Measurements from ENCODE around the gene TRIP10. TPM values are rescaled to one million over a fixed set of nuclear protein-coding genes. Genes with fewer than 3 reads are reported as not detected.
"Not testable (repeated sequence)": the region's sequence is repeated elsewhere in the genome, so short reads cannot be mapped to it uniquely, and the experiment has no call there.

Gene TRIP10
- polyA plus RNA-seq, 4 donors, result 42.1 to 141 (median 84.1) TPM

DNA sequence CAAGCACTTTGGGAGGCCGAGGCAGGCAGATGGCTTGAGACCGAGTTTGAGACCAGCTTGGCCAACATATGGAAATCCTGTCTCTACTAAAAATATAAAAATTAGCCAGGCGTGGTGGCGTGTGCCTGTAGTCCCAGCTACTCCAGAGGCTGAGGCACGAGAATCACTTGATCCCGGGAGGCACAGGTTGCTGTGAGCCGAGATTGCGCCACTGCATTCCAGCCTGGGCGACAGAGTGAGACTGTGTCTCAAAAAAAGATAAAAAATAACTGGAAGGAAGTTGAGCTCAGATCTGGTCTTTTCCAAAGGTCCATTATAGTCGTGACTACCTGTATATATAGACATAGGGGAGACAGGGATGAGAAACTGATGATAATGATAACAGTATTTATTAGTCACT, 9.1 kb downstream of the TRIP10 start:
- not testable (repeated sequence) for H3K4me3 ChIP-seq (ENCODE audit: low read depth in 1 of 3, low read length in 3 of 3); FAIRE-seq; H3K27me3 ChIP-seq (ENCODE audit: control insufficient read depth in 3 of 3, insufficient read depth in 3 of 3, low read length in 3 of 3)
- Histone ChIP-seq H3K4me1 (ENCODE audit: control insufficient read depth in 3 of 3, insufficient read depth in 2 of 3, low read depth in 1 of 3, low read length in 2 of 3) (peaks cover 0 to 44% (median 4%) of the 10 kb centered on the region in 3 donors), H3K36me3 (ENCODE audit: control insufficient read depth in 3 of 3, insufficient read depth in 2 of 3, low read depth in 1 of 3, low read length in 3 of 3) (peaks cover 6 to 87% (median 7%) of the 10 kb centered on the region in 3 donors), H3K9me3 (ENCODE audit: control insufficient read depth in 2 of 2, insufficient read depth in 1 of 2, low read depth in 1 of 2, low read length in 1 of 2) (peaks cover 0 to 11% of the 10 kb centered on the region in 2 donors), H3K27ac (ENCODE audit: low read depth in 1 of 3, low read length in 2 of 3) (peak overlapping the region in 1 of 3 donors; percentile 52)
- peak in 1 of 2 donors; percentile 26 for DNase-seq
- 90 to 94% (median 92%) methylated on average over 10 of the region's 10 CpGs for WGBS, 3 donors

DNA sequence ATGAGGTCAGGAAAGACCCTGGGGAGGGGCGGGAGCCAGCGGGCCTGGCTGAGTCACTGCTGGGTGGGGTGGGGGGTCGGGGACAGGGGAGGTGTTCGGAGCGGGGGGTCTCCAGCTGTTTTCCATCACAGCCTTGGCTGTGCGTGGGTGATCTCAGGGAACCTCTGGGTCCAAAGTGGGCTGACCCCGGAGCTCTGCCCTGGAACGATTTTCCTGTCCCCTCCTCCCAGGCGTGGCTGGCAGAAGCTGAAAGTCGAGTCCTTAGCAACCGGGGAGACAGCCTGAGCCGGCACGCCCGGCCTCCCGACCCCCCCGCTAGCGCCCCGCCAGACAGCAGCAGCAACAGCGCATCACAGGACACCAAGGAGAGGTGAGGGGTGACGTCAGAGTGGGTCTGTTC, 10.6 kb downstream of the TRIP10 start:
- 52 to 60% (median 60%) methylated on average over 19 to 20 of the region's 20 CpGs for WGBS, 3 donors
- Histone ChIP-seq H3K36me3 (ENCODE audit: control insufficient read depth in 3 of 3, insufficient read depth in 2 of 3, low read depth in 1 of 3, low read length in 3 of 3) (peaks cover 6 to 87% (median 11%) of the 10 kb centered on the region in 3 donors), H3K27ac (ENCODE audit: low read depth in 1 of 3, low read length in 2 of 3) (peak overlapping the region in 1 of 3 donors; percentile 34)

DNA sequence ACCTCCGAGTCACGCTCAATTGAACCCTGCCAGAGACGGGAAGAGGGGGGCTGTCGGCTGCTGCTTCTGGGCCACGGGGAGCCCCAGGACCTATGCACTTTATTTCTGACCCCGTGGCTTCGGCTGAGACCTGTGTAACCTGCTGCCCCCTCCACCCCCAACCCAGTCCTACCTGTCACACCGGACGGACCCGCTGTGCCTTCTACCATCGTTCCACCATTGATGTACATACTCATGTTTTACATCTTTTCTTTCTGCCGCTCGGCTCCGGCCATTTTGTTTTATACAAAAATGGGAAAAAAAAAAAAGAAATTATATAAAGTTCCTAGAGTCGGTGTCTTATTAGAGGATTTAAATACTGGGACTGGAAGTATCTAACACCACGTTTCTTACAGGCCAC, 11.7 kb downstream of the TRIP10 start:
- Histone ChIP-seq H3K27ac (ENCODE audit: low read depth in 1 of 3, low read length in 2 of 3) (peak overlapping the region in 2 of 3 donors; percentile 37 to 99), H3K27me3 (ENCODE audit: control insufficient read depth in 3 of 3, insufficient read depth in 3 of 3, low read length in 3 of 3) (no peaks in the 10 kb centered on the region), H3K4me1 (ENCODE audit: control insufficient read depth in 3 of 3, insufficient read depth in 2 of 3, low read depth in 1 of 3, low read length in 2 of 3) (peaks cover 0 to 30% (median 0%) of the 10 kb centered on the region in 3 donors), H3K4me3 (ENCODE audit: low read depth in 1 of 3, low read length in 3 of 3) (no peak overlapping the region), H3K9me3 (ENCODE audit: control insufficient read depth in 2 of 2, insufficient read depth in 1 of 2, low read depth in 1 of 2, low read length in 1 of 2) (peaks cover 0 to 9% of the 10 kb centered on the region in 2 donors), H3K36me3 (ENCODE audit: control insufficient read depth in 3 of 3, insufficient read depth in 2 of 3, low read depth in 1 of 3, low read length in 3 of 3) (peaks cover 6 to 84% (median 10%) of the 10 kb centered on the region in 3 donors)
- DNase-seq (no peak), FAIRE-seq (no peak)
- 93 to 95% (median 93%) methylated on average over 16 of the region's 16 CpGs for WGBS, 3 donors

More for the DNA sequence above, 10.6 kb downstream of the TRIP10 start:
- H3K27me3 ChIP-seq (ENCODE audit: control insufficient read depth in 3 of 3, insufficient read depth in 3 of 3, low read length in 3 of 3), result no peaks in the 10 kb centered on the region
- FAIRE-seq, result no peak
- H3K9me3 ChIP-seq (ENCODE audit: control insufficient read depth in 2 of 2, insufficient read depth in 1 of 2, low read depth in 1 of 2, low read length in 1 of 2), result peaks cover 0 to 11% of the 10 kb centered on the region in 2 donors
- peak in 1 of 2 donors; percentile 45 for DNase-seq
- peaks cover 0 to 36% (median 3%) of the 10 kb centered on the region in 3 donors for H3K4me1 ChIP-seq (ENCODE audit: control insufficient read depth in 3 of 3, insufficient read depth in 2 of 3, low read depth in 1 of 3, low read length in 2 of 3)
- no peak overlapping the region for H3K4me3 ChIP-seq (ENCODE audit: low read depth in 1 of 3, low read length in 3 of 3)

DNA sequence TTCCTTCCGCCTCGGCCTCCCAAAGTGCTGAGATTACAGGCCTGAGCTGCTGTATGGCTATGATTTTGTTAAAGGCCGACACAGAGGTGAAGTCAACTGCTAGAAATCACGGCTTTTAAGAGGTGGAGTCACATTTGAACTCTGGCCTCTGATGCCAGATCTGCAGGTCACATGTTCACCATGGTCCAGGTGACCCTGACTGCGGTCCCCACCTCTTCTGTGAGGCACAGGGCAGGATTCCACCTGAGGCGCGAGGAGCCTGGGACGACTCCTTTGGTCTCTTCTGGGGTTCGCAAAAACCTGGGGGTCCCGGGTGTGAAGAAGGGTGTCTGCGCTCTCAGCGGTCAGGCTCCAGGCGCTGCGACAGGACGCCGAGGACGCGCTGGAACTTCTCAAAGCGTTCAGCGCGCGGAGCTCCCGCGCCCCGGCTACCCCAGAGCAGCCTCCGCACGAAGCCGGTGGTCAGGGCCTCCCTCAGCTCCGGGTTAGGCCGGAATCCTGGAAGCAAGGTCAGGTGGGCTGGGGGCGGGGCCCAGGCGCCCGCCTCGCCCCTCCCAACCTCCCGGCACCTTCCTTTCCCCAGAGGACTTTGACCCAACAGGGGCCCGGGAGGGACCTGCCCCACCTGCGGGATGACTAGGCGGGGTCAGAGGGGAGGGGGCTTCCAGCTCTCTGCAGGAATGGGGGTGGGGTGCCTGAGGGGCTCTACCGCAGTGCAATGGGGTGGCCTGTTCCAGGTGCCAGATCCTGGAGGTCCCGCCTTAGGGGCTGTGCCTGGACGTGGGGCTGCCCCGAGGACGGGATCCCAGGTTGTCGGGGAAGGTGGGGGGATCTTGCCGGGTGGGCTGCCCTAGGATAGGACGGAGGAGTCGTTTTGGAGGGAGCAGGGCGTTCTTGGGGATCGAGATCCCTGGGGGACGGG, 13.0 kb downstream of the TRIP10 start:
- FAIRE-seq (no peak), DNase-seq (peak; percentile 94 to 96)
- 26 to 57% (median 42%) methylated on average over 47 to 50 of the region's 50 CpGs for WGBS, 3 donors
- no peaks in the 10 kb centered on the region for H3K9me3 ChIP-seq (ENCODE audit: control insufficient read depth in 2 of 2, insufficient read depth in 1 of 2, low read depth in 1 of 2, low read length in 1 of 2)
- H3K4me1 ChIP-seq (ENCODE audit: control insufficient read depth in 3 of 3, insufficient read depth in 2 of 3, low read depth in 1 of 3, low read length in 2 of 3), result peaks cover 0 to 30% (median 0%) of the 10 kb centered on the region in 3 donors
- H3K27ac ChIP-seq (ENCODE audit: low read depth in 1 of 3, low read length in 2 of 3), result peak overlapping the region; percentile 95 to 99 (median 98)
- H3K4me3 ChIP-seq (ENCODE audit: low read depth in 1 of 3, low read length in 3 of 3), result peak overlapping the region in 2 of 3 donors; percentile 42 to 54
- peaks cover 4 to 73% (median 8%) of the 10 kb centered on the region in 3 donors for H3K36me3 ChIP-seq (ENCODE audit: control insufficient read depth in 3 of 3, insufficient read depth in 2 of 3, low read depth in 1 of 3, low read length in 3 of 3)
- H3K27me3 ChIP-seq (ENCODE audit: control insufficient read depth in 3 of 3, insufficient read depth in 3 of 3, low read length in 3 of 3), result no peaks in the 10 kb centered on the region

DNA sequence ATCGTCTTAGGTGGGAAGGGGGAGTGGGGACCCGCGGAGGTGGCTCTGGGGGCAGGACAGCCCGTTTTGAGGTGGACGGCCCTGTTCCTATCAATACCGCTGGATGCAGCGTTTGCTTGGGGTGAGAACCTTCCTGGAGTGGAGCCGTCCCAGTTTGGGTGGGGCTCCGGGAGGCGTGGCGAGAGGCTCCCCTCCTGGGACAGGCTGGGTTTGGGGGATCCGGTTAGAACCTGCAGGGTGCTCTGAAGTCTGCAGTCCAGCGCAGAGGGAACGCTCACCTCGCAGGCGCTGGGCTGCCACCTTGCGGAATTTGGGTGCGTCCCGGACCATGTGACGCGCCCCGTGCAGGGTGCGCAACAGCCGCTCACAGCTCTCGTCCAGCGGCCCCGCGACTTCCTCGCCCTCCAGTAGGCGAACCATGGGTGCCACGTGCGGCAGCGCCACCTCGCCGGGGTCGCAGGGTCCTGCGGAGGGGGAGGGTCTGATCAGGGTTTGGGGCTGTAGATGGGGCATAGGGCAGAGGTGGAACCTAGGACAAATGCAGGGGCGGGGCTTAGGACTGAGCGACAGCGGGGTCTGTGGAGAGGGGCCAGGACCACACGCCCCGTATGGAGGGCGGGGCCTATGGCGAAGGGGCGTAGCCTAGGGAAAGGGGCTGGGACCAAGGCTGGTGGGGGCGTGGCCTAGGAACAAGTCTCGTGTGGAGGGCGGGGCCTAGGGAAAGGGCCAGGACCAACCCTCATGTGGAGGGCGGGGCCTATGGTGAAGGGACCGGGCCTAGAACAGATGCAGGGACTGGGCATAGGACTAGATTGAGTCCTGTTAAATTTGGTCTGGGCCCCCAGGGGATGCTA, 13.9 kb downstream of the TRIP10 start:
- peak overlapping the region; percentile 20 to 54 (median 42) for H3K4me3 ChIP-seq (ENCODE audit: low read depth in 1 of 3, low read length in 3 of 3)
- no peaks in the 10 kb centered on the region for H3K9me3 ChIP-seq (ENCODE audit: control insufficient read depth in 2 of 2, insufficient read depth in 1 of 2, low read depth in 1 of 2, low read length in 1 of 2)
- peak overlapping the region; percentile 95 to 99 (median 98) for H3K27ac ChIP-seq (ENCODE audit: low read depth in 1 of 3, low read length in 2 of 3)
- peaks cover 0 to 27% (median 0%) of the 10 kb centered on the region in 3 donors for H3K4me1 ChIP-seq (ENCODE audit: control insufficient read depth in 3 of 3, insufficient read depth in 2 of 3, low read depth in 1 of 3, low read length in 2 of 3)
- DNase-seq, result peak; percentile 95 to 96
- no peaks in the 10 kb centered on the region for H3K27me3 ChIP-seq (ENCODE audit: control insufficient read depth in 3 of 3, insufficient read depth in 3 of 3, low read length in 3 of 3)
- 7 to 12% (median 7%) methylated on average over 47 to 50 of the region's 50 CpGs for WGBS, 3 donors
- peaks cover 4 to 72% (median 8%) of the 10 kb centered on the region in 3 donors for H3K36me3 ChIP-seq (ENCODE audit: control insufficient read depth in 3 of 3, insufficient read depth in 2 of 3, low read depth in 1 of 3, low read length in 3 of 3)
- no peak for FAIRE-seq

DNA sequence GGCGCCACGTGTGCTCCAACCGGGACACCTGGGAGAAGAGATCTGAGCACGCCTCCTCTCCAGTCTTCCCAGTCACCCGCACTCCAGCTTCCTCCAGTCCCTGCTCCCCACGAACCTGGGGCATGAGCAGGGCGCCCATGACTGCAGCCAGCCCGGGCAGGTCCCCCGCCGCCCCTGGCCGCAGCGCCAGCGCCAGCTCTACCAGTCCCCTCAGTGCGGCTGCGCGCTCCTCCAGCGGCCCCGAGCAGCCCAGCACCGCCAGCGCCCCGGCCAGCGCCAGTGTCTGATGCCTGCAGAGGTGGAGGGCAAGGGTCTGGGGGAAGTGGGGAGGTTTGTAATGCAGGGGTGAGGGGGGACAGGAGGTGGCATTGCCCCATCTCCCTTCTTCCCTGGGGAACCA, 14.7 kb downstream of the TRIP10 start:
- DNase-seq (no peak), FAIRE-seq (no peak)
- Histone ChIP-seq H3K36me3 (ENCODE audit: control insufficient read depth in 3 of 3, insufficient read depth in 2 of 3, low read depth in 1 of 3, low read length in 3 of 3) (peaks cover 4 to 74% (median 12%) of the 10 kb centered on the region in 3 donors), H3K4me3 (ENCODE audit: low read depth in 1 of 3, low read length in 3 of 3) (no peak overlapping the region), H3K4me1 (ENCODE audit: control insufficient read depth in 3 of 3, insufficient read depth in 2 of 3, low read depth in 1 of 3, low read length in 2 of 3) (peaks cover 0 to 22% (median 0%) of the 10 kb centered on the region in 3 donors), H3K27ac (ENCODE audit: low read depth in 1 of 3, low read length in 2 of 3) (peak overlapping the region in 2 of 3 donors; percentile 95 to 99), H3K27me3 (ENCODE audit: control insufficient read depth in 3 of 3, insufficient read depth in 3 of 3, low read length in 3 of 3) (no peaks in the 10 kb centered on the region), H3K9me3 (ENCODE audit: control insufficient read depth in 2 of 2, insufficient read depth in 1 of 2, low read depth in 1 of 2, low read length in 1 of 2) (no peaks in the 10 kb centered on the region)
- WGBS, 3 donors, result 94 to 96% (median 95%) methylated on average over 20 to 22 of the region's 22 CpGs

DNA sequence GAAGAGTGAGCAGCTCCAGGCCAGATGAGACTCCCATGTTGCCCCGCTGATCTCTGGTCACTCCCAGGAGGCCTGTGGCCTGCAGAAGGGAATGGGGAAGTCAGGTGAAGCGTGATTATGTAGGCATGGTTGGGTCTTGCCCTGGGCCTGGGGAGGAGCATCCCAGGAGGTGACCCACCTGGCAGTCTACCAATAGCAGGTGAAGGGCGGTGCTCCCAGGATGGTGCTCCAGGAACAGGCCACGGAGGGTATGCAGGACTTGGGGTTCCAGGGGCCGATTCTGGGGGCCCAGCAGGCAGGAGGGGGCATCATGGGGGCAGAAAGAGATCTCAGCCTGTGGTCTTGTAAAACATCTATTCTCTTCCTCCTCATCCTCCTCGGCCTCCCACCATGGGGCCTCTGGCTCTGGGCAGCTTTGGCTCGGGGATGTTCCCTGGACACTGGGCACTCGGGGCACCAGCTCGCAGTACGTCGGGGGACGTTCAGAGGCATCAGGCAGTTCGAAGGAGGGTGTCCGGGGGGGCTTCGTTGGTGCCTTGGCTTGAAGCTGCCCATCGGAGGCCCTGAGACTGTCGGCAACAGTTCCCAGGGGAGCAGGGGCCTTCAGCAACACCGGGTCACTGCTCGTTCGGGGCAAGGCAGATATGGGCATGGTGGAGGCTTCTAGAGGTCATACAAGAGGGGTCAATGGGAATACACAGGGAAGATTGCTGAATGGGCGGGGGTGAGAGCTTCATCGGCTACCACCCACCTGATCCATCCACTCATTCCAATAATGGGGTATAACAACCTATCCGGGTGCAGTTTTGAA, 15.4 kb downstream of the TRIP10 start:
- Histone ChIP-seq H3K27me3 (ENCODE audit: control insufficient read depth in 3 of 3, insufficient read depth in 3 of 3, low read length in 3 of 3) (no peaks in the 10 kb centered on the region), H3K4me1 (ENCODE audit: control insufficient read depth in 3 of 3, insufficient read depth in 2 of 3, low read depth in 1 of 3, low read length in 2 of 3) (peaks cover 0 to 21% (median 0%) of the 10 kb centered on the region in 3 donors), H3K4me3 (ENCODE audit: low read depth in 1 of 3, low read length in 3 of 3) (no peak overlapping the region), H3K36me3 (ENCODE audit: control insufficient read depth in 3 of 3, insufficient read depth in 2 of 3, low read depth in 1 of 3, low read length in 3 of 3) (peaks cover 4 to 74% (median 16%) of the 10 kb centered on the region in 3 donors), H3K27ac (ENCODE audit: low read depth in 1 of 3, low read length in 2 of 3) (no peak overlapping the region), H3K9me3 (ENCODE audit: control insufficient read depth in 2 of 2, insufficient read depth in 1 of 2, low read depth in 1 of 2, low read length in 1 of 2) (no peaks in the 10 kb centered on the region)
- WGBS, 3 donors, result 88 to 95% (median 90%) methylated on average over 20 to 23 of the region's 23 CpGs
- FAIRE-seq, result no peak
- DNase-seq, result no peak

Data from small intestine (tissue), 7 donors.